HG03342 (cell line): ENCODE measurements around the gene HOXC6.

ENCODE experiments used
- ATAC-seq: cut with Tn5 transposase; IDR thresholded peaks from one replicate; pipeline ENCODE4 v1.9.1; 2021; ENCODE audit warnings: mild to moderate bottlenecking, moderate library complexity; ENCODE audit not compliant: unreplicated experiment

Gene HOXC6

GRCh38 chr12:54001283-54002187 is 26.7 kb upstream of the HOXC6 start:
- ATAC-seq = no peak

- ATAC-seq = no peak
Measured at GRCh38 chr12:54002278-54002914, 25.8 kb upstream of the HOXC6 start.

DNA sequence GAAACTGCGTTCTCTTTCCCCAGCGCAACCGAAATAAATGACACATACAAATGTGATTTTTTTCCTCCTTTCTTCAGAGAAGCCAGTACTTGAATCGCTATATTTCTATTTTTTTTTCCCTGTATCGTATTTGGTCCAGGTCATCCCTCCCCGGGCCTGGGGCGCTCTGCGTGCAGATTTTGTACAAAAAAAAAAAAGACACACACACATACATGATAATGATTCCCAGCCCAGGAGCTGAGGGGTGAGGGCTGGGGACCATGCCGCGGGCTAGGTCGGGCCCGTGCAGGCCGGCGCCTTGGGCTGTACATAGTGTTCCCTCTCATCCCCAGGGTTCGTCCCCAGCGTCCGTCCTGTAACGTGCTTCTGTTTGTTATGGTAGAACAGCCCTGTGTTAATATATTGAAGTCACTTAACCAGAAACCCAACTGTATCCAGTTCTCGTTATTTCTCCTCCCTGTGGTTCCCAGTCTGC is 25.3 kb upstream of the HOXC6 start:
- no peak for ATAC-seq

DNA sequence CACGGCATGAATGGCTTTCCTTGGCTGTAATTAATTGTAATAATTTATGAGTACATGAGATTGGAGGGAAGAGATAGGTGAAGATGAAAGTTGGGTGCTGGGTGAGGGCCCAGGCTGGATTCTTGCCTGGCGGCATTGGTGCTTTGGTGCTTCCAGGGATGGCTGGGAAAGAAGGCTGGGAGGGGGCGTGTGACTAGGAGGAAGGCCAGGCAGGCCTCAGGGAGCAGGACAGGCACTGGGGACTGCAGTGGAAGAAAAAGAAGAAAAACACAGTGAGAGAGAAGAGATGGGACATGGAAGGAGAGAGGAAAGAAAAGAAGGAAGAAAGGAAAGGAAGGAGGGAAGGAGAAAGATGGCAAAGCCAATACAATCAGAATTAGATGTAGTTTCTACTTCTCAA is 24.6 kb upstream of the HOXC6 start:
- ATAC-seq = no peak

DNA sequence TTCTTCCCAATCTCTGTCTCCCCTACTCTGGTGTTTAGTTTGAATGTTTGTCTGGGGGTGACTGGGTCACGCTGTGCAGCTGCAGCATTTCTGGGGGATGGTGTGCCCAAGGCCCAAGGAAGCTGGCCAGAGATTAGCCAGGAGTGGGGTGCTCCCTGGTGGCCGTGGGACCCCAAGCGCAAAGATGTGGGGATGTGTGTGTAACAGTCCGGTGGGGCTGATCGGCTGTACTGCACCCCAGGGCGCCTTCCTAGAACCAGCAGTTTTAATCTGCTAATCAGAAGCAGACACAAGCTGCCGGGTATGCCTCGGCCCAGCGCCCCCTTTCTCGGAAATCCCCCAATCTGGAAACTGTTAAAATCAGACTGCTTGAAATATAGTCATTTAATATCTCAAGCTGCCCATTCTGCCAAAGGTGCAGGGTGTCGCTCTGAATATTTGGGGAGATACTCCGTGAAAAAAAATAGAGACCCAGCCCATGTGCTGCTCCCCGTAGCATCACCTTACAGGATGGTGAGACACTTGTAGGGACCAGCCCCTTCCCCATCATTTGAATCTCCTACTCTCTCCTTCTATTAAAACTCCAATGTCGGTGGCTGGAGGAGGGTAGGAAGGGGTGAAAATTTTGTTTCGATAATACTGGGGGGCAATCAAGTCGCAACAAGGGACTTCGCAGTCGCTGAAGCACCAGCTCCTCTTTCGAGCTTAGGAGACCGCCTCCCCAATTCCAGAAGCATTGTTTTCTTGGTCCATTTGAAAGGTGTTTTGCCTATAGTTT is 24.0 kb upstream of the HOXC6 start:
- ATAC-seq = no peak

GRCh38 chr12:54004841-54005530 is 23.3 kb upstream of the HOXC6 start:
- no peak for ATAC-seq

DNA sequence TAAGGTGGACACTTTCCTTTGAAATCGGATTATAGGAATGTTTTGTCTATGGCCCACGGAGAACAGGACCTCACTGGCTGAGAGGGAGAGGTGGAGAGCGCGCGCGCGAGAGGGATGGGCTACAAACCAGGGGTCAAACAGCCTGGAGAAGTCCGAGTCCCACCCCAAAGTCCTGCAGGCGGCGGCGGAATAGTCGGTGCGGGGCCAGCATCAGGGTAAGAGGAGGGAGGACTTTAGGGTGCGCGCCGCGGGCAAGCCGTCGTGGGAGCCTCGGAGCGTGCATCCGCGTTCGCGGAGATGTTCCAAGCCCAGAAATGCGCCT is 22.7 kb upstream of the HOXC6 start:
- ATAC-seq = no peak

GRCh38 chr12:54005853-54006558 is 22.2 kb upstream of the HOXC6 start:
- ATAC-seq = no peak

DNA sequence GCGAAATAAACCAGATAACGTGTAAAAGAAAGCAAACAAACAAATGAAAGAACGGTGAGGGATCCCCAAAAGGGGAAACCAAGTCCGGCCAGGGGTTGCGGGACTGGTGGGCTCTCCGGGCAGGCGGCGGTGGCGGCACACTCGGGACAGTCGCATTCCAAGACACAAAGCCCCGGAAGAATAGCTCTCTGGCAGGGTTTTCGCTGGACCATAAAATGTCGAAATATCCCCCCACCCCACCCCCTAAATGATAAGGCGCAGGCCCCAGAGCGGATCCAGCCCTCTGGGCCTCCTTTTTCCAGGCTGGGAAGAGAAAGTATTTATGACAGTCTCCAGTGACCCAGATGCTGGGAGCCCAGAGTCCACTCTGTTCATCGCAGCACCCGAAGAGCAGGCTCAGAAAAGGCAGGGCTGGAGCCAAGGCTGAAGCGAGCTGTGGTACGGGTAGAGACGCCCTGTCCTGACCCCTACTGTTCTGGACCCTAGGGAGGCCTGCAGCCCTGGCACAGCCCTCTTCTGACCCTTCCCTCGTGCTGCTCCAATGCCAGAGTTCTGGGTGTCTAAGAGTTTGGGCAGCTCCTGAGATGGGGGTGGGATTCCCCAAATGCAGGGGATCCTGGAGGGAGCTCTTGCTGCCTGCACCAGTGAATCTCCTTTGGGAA is 21.6 kb upstream of the HOXC6 start:
- no peak for ATAC-seq

DNA sequence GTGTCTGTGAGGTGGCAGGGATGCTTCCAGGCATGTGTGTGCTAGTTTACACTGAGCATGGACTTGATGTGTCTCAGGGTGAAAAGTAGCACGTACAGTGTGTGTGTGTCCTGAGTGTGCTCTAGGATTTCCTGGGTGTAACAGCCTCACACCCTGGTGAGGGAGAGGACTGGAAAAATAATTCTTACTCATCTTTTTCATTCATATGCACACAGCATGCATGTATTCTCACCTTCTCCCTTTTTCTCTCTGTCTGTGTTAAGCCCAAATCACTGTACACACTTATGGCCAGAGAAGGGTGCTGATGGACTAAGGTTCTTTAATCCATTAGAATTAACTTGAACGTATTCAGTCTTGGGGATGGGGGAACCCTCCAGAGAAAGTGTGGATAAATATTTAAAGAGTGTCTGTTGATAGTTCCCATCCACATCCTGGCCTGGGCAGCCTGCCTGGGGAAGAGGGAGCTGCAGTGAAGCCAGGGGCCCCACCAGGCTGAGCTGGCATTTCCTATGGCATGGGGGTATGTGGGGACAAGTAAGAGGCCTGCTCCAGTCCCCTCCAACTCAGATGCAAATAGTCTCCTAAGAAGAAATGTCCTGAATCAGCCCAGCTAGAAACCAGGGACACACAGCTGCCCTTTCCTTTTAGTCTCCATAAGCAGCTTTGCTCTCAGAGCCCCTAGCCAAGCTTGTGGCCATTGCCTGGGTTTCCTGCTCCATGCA is 20.5 kb upstream of the HOXC6 start:
- ATAC-seq = no peak

- ATAC-seq = no peak
Measured at GRCh38 chr12:54008260-54008552, 20.0 kb upstream of the HOXC6 start.

GRCh38 chr12:54009171-54010052 is 18.8 kb upstream of the HOXC6 start:
- no peak for ATAC-seq

DNA sequence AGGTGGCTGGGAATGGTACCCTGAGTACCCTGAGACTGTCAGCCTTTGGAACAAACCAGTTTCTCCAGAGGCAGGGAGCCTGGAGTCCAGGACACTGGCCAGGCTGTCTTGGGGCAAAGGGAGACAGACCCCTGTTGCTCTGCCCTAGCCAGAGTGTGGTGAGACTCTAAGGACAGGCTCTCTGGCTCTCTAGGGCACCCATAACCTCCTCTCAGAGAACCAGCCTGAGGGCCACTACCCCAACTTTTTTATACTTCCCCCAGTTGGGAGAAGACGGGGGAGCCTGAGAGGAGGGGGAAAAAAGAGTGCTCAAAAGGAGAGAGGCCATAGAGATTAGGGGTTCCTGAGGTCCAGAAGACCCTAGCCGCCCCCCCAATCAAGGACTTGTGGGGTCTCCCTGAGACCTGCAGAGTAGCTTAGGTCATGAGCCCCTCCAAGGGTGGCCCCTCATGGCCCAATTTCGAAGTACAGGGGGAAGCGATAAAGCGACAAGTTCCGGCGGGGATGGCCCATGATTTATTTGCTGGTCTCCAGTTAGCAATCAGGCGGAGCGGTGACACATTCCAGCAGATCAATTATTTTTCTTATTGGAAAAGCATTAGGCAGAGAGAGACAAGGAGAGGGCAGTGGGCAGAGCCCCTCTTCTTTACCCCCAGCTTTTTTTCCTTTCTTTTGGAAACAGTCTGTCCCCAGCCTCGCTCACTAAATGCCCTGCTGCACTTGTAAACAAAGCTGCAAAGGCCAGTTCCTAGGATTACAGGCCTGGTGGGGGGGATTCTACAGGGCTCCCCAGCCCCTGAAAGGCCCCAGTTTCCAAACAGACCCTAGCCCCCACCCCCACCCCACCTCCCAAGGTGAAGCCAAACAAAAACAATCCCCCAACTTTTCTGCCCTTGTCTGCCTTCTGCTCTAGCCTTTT is 17.9 kb upstream of the HOXC6 start:
- no peak for ATAC-seq

GRCh38 chr12:54010972-54011664 is 17.1 kb upstream of the HOXC6 start:
- ATAC-seq = no peak

DNA sequence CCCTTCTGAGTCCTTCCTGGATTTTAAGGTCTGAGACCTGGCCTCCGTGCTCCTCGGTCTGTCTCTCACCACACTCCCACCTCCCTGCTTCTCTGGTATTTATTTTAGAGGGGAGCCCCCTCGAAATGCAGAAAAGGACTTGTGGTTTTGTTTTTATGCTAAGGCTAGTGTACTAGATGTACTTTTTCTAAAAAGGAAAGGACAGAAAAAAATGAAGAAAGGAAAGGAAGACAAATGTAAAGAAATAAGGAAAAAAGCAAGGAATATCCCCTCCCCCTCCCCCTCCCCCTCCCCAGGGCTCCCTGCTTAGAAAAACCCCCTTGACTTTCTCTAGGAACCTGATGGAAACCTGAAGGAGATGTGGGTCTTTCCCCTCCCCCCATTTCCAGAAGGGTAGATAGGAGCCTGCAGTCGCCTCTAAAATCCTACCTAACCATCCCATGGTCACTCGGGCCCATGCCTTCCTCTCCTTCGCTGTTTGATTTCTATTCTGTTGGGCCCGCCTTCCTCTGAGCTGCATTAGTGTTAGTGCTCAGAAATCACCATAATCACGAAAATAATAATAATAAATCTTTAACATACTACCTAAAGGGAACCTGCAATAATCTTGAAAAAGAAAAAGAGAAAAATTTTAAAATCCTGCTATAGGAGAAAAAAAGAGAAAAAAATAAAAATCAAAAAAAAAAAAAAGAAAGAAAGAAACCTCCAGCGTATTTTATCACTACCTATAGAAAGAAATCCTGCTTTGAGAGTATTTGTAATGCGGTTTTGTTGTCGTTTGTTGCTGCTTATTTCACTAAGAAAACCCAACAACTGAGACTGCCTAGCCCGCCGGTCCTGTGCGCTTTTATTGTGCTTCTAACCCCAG is 16.3 kb upstream of the HOXC6 start:
- no peak for ATAC-seq
